GM21825 (cell line): ENCODE data around the gene PTPRN2.
"Not testable (repeated sequence)": the region's sequence is repeated elsewhere in the genome, so short reads cannot be mapped to it uniquely, and the experiment has no call there.

Experiments used
- ATAC-seq: cut with Tn5 transposase; IDR thresholded peaks from one replicate; pipeline ENCODE4 v1.9.1; 2021; ENCODE audit warnings: mild to moderate bottlenecking, moderate library complexity; ENCODE audit not compliant: unreplicated experiment

The PTPRN2 gene

DNA sequence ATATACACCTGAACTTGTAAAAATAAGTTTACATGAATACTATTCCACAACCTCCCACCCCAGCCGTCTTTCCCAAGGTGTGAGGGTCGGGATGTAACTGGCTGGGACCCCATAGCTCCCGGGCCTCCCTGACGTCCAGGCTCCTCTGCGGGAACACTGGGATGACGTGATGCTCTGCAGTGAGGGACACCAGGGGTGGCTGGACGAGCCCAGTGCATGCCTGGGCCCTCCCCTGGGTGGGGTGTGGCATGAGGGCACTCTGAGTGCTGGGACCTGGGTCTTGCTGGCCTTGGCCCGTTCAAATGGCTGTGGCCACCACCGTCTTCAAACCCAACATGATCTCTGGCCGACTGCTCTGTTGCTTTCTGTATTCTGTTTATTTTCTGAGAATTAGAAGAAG lies 1068.4 kb downstream of the PTPRN2 start:
- no peak for ATAC-seq

DNA sequence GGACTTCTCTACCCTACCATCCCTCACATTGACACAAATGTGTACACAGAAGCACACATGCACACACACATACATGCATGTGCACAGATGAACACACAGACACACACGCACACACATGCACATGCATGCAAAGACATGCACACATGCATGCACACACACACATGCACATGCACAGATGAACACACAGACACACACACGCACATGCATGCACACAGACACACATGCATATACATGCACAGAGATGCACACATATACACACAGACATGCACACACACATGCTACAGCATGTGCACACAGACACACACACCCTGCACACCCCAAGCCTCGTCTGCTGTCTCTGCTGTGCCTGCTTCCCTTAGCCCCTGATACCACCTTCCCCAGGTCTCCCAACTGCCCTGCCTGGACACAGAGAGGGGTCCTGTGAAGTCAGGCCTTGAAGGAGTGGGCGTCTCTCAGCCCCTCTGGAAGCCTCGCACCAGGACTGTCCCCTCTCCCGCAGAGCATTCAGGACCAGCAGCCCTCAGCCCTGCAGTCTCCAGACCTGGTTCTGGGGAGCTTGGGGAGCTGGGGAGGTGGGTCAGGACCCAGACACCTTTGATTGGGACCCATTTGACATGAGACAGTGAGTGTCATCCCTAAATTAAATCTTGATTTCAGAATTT lies 1069.0 kb downstream of the PTPRN2 start:
- no peak for ATAC-seq

- ATAC-seq, result no peak
These were observed 1069.7 kb downstream of the PTPRN2 start for GRCh38 chr7:157517782-157518513.

GRCh38 chr7:157516911-157517781 lies 1070.5 kb downstream of the PTPRN2 start:
- ATAC-seq, result no peak

GRCh38 chr7:157516311-157516710 lies 1071.3 kb downstream of the PTPRN2 start:
- ATAC-seq, result no peak

GRCh38 chr7:157515342-157516041 lies 1072.1 kb downstream of the PTPRN2 start:
- ATAC-seq, result no peak

DNA sequence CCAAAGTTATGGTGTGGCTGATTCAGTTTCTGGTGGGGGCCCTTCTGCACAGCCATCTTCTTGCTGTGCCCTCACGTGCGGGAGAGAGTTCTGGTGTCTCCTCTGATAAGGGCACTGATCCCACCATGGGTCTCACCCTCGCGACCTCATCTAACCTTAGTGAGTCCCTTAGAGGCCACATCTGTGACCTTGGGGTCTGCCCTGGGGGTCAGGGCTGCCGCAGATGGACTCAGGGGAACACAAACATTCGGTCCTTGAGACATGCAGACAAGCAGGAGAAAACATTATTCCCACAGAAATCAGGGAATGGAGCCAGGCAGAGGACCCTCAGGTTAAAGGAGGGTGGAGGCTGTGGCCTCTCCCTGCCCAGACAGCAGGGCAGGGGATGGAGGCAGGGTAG lies 1072.9 kb downstream of the PTPRN2 start:
- ATAC-seq, result no peak

GRCh38 chr7:157514306-157514705 lies 1073.3 kb downstream of the PTPRN2 start:
- ATAC-seq, result no peak

DNA sequence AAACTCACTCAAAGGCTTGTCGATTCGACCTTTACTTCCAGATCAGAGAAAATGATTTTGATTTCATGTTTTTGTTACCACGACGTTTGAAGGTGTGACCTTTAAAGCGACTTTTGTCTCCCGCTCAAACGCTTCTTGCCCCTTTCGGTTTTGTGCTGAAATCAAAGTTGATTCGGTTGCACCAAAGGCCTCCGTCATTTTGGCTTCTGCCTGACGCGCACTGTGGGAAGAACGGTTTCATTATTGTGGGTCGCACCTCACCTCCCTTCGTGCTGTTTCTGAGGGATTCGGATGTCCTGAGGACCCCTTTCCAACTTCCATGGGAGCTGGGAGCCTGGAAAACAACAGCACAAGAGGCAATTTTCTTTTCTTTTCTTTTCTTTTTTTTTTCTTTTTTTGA lies 1073.9 kb downstream of the PTPRN2 start:
- ATAC-seq, result no peak

GRCh38 chr7:157513162-157513621 lies 1074.4 kb downstream of the PTPRN2 start:
- no peak for ATAC-seq

GRCh38 chr7:157509226-157509625 lies 1078.4 kb downstream of the PTPRN2 start:
- ATAC-seq, result no peak

DNA sequence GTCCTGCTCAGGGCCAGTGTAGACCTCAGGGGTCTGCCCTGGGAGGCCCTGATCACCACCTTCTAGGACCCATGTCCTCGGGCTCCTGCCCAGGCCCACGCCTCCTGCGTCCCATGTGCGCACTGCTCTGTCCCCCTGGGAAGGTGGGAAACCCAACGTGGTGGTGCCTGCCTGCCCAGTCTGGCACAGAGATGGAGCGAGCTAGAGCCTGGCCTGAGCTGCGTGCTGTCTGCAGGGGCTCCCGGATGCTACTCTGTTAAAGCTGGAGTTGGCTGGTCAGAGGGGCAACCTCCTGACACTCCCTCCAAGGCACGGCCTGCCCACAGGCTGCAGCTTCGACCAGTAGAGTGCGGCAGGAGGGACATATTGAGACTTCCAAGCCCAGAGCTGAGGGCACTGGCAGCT lies 1079.1 kb downstream of the PTPRN2 start:
- no peak for ATAC-seq

- no peak for ATAC-seq
These were observed 1079.6 kb downstream of the PTPRN2 start for GRCh38 chr7:157507987-157508386.

- ATAC-seq, result no peak
These were observed 1081.4 kb downstream of the PTPRN2 start for GRCh38 chr7:157506268-157506667.

DNA sequence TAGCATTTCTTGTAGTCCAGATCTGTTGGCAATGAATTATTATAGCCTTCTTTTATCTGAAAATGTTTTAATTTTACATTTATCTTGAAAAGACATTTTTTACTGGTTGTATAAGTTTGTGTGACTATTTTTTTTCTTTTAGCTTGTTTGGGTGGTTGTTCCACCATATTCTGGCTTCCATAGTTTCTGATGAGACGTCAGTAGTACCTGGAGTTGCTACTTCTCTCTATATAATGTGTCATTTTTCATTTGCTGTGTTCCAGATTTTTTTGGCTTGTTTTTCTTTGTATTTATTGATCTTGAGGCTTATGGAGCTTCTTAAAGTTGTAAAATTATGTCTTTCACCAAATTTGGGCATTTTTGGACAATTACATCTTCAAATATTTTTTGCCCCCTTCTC lies 1082.0 kb downstream of the PTPRN2 start:
- no peak for ATAC-seq

GRCh38 chr7:157503229-157503628 lies 1084.4 kb downstream of the PTPRN2 start:
- ATAC-seq, result no peak

DNA sequence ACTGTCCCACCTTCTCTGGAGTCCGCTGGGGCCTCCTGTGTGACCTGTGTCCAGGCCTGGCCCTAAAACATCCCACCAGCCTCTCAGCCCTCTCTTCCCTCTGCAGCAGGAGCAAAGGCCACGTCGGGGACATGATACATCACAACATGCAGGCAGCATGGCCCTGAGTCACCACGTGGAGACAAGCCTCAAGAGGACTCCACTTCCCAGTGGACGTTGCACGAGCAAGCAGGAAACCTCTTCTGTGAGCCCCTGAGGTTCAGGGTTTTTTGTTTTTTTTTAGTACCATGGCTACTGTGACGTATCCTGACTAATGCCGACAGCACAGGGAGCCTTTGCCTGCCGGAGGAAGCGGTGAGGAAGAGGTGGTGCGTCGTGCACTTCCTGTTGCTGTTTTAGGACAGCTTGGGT lies 1084.9 kb downstream of the PTPRN2 start:
- ATAC-seq, result no peak

DNA sequence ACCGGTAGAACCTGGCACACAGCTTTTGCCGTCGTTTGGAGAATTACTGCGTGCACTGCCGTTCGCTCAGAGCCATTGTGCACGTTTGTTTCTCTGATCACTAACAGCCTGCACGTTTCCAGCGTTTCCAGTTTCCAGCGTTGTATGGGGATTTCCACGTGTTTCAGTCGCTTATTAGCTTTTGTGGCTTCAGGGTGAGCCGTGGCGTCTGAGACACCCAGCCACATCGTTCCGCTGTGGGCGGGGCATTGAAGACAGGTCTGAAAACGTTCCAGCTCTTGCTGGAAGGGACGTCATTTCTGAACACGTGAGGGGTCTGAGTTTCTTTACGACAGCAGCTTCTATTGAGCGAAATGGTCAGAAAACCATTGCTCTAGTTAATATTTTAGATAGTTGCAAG lies 1086.0 kb downstream of the PTPRN2 start:
- no peak for ATAC-seq

DNA sequence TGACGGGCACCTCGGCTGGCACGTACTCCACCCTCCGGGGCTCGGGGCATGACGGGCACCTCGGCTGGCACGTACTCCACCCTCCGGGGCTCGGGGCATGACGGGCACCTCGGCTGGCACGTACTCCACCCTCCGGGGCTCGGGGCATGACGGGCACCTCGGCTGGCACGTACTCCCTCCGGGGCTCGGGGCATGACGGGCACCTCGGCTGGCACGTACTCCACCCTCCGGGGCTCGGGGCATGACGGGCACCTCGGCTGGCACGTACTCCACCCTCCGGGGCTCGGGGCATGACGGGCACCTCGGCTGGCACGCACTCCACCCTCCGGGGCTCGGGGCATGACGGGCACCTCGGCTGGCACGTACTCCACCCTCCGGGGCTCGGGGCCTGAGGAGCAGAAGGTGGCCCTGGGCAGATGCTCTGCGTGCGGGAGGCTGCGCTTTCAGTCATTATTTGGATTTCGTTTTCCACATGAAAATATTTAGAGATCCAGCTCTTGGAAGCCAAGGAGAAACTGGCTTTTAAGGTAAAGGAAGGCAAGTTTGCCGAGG lies 1086.6 kb downstream of the PTPRN2 start:
- ATAC-seq, result not testable (repeated sequence)

GRCh38 chr7:157500171-157500960 lies 1087.3 kb downstream of the PTPRN2 start:
- ATAC-seq, result no peak
